Measurements from ENCODE around the gene SPEG. TPM values are rescaled to one million over a fixed set of nuclear protein-coding genes. Genes with fewer than 3 reads are reported as not detected.
A peak's percentile ranks its signal among the peaks of the same experiment; 100 is the strongest.

Gene SPEG
- total and polyA plus RNA-seq, 7 donors = 6.0 to 321 (median 123) TPM

DNA sequence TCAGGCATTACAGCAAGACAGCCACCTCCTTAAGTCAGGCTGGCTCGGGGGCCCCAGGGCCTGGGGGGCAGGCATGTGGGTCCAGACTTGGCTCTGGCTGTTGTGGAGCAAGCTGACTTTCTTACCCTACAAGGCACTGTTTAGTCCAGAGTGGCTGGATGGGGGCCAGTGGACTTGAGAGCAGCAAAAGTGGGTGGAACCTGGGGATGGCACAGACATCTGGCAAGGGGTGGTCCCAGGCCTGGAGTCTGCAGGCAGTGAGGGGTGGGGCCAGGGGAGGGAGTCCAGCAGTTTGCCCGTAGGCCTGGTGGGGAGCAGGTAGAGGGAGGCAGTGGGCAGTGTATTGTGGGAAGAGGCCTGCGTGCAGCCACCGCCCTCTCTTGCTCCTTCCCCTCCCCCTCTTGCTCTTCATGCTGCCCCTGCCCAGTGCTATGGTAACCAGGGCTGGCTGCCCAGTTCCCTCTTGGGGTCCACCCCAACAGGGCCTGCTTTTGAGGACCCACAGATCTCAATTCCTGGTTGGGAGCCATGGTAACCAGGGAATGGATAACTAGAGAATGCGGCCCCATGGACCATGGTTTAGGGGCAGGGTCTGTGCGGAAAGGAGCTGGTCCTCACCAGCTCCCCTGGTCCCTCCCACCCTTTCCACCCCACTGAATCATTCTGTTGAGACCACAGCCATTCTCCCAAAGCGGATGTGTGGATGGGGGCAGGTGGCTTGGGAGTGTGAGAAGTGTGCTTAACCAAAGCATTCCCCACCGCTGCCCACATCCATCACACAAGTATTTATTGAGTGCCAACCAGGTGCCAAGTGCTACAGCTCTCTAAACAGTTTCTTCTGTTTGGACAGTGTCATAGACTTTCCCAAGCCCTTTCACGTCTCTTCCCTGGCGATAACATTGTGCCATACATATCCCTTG is 19.3 kb downstream of the SPEG start:
- TF ChIP-seq POLR2A (IDR thresholded peaks at IDR 0.05) (no peak), EP300 (IDR thresholded peaks at IDR 0.05) (peak; percentile 63 to 88 (median 78)), POLR2AphosphoS5 (IDR thresholded peaks at IDR 0.05) (peak; percentile 69 to 80 (median 70))
- TF ChIP-seq, protein P1, sequence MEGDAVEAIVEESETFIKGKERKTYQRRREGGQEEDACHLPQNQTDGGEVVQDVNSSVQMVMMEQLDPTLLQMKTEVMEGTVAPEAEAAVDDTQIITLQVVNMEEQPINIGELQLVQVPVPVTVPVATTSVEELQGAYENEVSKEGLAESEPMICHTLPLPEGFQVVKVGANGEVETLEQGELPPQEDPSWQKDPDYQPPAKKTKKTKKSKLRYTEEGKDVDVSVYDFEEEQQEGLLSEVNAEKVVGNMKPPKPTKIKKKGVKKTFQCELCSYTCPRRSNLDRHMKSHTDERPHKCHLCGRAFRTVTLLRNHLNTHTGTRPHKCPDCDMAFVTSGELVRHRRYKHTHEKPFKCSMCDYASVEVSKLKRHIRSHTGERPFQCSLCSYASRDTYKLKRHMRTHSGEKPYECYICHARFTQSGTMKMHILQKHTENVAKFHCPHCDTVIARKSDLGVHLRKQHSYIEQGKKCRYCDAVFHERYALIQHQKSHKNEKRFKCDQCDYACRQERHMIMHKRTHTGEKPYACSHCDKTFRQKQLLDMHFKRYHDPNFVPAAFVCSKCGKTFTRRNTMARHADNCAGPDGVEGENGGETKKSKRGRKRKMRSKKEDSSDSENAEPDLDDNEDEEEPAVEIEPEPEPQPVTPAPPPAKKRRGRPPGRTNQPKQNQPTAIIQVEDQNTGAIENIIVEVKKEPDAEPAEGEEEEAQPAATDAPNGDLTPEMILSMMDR (IDR thresholded peaks at IDR 0.05) = no peak
- WGBS, 2 donors = 81 to 83% methylated on average over 10 of the region's 10 CpGs
- Histone ChIP-seq H3K36me3 (peaks cover 0 to 42% (median 6%) of the 10 kb centered on the region in 4 donors), H3K4me1 (peaks cover 0 to 99% (median 85%) of the 10 kb centered on the region in 4 donors), H3K27ac (peak overlapping the region; percentile 96 to 99 (median 99)), H3K9me3 (no peaks in the 10 kb centered on the region), H3K27me3 (peaks cover 0 to 2% (median 0%) of the 10 kb centered on the region in 3 donors), H3K4me3 (peak overlapping the region in 3 of 4 donors; percentile 2 to 26 (median 19))
- DNase-seq = peak; percentile 100
- intact Hi-C loops (cut with DNase I) = loop anchor here (2.0 to 5.0 kb wide), 2 partner anchors 43 to 47 kb away; a partner anchor contains a TSS

DNA sequence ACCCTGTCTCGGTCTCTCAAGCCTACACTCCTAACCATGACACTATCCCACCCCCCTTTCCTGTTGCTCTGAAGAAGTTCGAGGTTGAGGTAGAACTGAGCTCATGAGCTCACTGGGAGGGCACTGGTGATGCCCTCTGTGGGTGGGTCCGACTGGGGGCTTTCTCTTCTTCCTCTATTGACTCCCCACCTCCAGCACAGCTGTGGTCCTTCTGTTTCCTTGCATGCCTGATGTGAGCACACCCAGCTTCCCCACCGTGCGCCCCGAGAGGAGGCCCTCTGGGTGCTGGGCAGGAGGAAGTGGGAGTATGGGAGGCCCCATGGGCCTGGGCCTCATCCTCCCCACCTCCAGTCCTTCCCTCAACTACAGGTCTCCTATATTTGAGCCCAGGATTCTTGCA is 20.9 kb downstream of the SPEG start:
- Histone ChIP-seq H3K36me3 (peaks cover 0 to 33% (median 6%) of the 10 kb centered on the region in 4 donors), H3K4me1 (peaks cover 0 to 99% (median 86%) of the 10 kb centered on the region in 4 donors), H3K4me3 (no peak overlapping the region), H3K27me3 (no peaks in the 10 kb centered on the region), H3K27ac (peak overlapping the region; percentile 96 to 99 (median 99)), H3K9me3 (no peaks in the 10 kb centered on the region)
- no peak for DNase-seq
- intact Hi-C loops (cut with DNase I) = no loop called here
- WGBS, 2 donors = 71 to 90% methylated on average over 6 of the region's 6 CpGs
- TF ChIP-seq EP300 (IDR thresholded peaks at IDR 0.05) (no peak), POLR2A (IDR thresholded peaks at IDR 0.05) (no peak), POLR2AphosphoS5 (IDR thresholded peaks at IDR 0.05) (no peak)

DNA sequence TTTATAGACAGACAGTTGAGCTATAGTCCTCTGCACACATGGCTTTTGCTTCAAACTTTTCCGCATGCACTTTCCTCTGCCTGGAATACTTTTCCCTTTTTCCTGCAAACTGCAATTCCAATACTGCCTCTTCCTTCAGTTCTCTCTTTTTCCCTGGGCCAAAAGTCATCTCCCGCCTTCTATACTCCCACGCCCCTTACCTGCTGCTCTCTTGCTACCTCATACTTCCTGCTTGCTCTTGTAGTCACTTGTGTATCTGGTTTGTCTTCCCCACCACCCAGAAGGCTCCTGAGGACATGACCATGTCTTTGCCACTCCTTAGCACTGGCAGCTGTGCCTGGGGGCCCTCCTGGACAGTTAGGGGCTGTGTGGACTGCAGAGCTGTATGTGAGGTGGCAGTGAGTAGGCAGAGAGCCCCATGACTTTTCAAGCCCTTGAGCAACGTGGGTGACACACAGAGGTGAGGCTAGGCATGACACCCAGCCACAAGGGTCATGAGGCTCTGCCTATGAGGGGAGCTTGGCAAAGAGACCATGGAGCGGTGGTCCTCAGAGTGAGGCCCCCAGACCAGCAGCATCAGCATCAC is 23.2 kb downstream of the SPEG start:
- intact Hi-C loops (cut with DNase I) = no loop called here
- H3K4me3 ChIP-seq = no peak overlapping the region
- no peaks in the 10 kb centered on the region for H3K27me3 ChIP-seq
- 38 to 62% methylated on average over 5 of the region's 5 CpGs for WGBS, 2 donors
- H3K4me1 ChIP-seq = peaks cover 0 to 98% (median 86%) of the 10 kb centered on the region in 4 donors
- no peak for DNase-seq
- no peak for TF ChIP-seq POLR2A (IDR thresholded peaks at IDR 0.05)
- TF ChIP-seq POLR2AphosphoS5 (IDR thresholded peaks at IDR 0.05) = peak in 2 of 4 donors; percentile 11 to 13
- peaks cover 0 to 43% (median 9%) of the 10 kb centered on the region in 4 donors for H3K36me3 ChIP-seq
- H3K27ac ChIP-seq = peak overlapping the region; percentile 96 to 99 (median 99)
- H3K9me3 ChIP-seq = no peaks in the 10 kb centered on the region

DNA sequence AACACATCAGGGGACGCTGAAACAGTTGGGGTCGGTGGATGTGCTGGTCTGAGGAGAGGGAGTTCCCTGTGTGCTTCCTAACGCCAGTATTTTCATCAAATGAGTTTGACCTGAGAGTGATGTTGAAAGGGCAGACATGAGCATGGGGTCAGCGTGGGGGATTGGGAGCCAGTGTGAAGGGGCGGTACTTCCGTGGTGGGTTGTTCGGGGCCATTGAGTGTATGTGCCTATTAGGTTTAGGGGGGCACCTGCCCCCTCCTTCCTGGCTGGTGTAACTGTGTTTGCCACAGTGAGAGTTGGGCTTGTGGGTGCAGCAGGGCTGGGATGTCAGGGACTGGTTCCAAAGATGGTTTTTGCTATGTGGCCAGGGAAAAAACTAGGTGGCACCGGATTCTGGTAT is 24.4 kb downstream of the SPEG start:
- intact Hi-C loops (cut with DNase I) = no loop called here
- H3K4me3 ChIP-seq = no peak overlapping the region
- peaks cover 0 to 98% (median 88%) of the 10 kb centered on the region in 4 donors for H3K4me1 ChIP-seq
- peaks cover 0 to 51% (median 10%) of the 10 kb centered on the region in 4 donors for H3K36me3 ChIP-seq
- H3K9me3 ChIP-seq = no peaks in the 10 kb centered on the region
- TF ChIP-seq, protein P1 (IDR thresholded peaks at IDR 0.05) = no peak
- no peak for TF ChIP-seq POLR2A (IDR thresholded peaks at IDR 0.05)
- TF ChIP-seq POLR2AphosphoS5 (IDR thresholded peaks at IDR 0.05) = no peak
- TF ChIP-seq EP300 (IDR thresholded peaks at IDR 0.05) = no peak
- WGBS, 2 donors = 88 to 91% methylated on average over 8 of the region's 8 CpGs
- H3K27me3 ChIP-seq = no peaks in the 10 kb centered on the region
- peak overlapping the region; percentile 96 to 99 (median 99) for H3K27ac ChIP-seq
- no peak for DNase-seq

DNA sequence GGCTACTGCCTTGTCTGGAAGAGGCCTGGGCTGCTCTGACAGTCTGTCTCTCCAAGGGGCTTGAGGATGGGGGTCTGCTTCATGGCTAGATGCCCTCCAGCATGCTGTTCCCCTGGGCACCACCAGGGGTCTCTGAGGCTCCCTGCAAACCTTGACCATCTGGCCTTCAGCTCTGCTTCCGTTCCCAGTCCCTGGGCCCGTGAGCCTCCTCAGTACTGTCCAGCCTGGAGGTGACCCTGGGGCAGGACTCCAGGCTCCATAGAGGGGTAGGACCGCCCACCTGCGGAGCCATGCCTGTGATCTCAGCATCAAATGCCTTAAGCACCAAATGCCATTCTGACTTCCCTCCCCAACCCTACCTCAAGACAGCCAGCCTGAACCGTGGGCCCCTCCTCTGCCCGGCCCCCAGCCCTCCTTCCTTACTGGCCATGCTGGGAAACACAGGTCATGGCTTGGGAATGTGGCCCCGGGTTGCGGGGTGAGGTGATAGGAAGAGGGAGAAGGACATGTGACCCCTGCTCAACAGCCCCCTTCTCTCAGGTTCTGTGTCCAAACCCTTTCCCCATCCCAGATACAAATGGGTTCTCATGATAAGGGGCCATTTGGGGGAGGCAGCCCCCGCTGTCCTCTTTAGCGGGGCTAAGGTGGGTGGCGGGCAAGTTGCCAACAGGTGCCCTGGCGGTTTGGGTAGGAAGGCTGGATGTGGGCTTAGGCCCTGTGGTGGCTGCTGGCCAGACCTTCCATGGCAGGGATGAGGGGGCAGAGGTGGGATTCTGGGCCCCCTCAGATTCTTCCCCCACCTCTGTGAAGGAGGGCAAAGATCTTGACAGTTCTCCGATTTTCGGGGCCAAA is 25.0 kb downstream of the SPEG start:
- TF ChIP-seq EP300 (IDR thresholded peaks at IDR 0.05) (no peak), POLR2AphosphoS5 (IDR thresholded peaks at IDR 0.05) (peak in 2 of 4 donors; percentile 18 to 53), POLR2A (IDR thresholded peaks at IDR 0.05) (no peak)
- TF ChIP-seq, protein P1 (IDR thresholded peaks at IDR 0.05) = peak; percentile 72 to 92 (median 89)
- H3K27ac ChIP-seq = peak overlapping the region; percentile 96 to 99 (median 99)
- WGBS, 2 donors = 52 to 59% methylated on average over 14 of the region's 14 CpGs
- peaks cover 0 to 98% (median 88%) of the 10 kb centered on the region in 4 donors for H3K4me1 ChIP-seq
- H3K36me3 ChIP-seq = peaks cover 0 to 58% (median 15%) of the 10 kb centered on the region in 4 donors
- DNase-seq = peak; percentile 88
- intact Hi-C loops (cut with DNase I) = loop anchor here (2.0 kb wide), 1 partner anchor 37 kb away; a partner anchor contains a TSS
- H3K27me3 ChIP-seq = no peaks in the 10 kb centered on the region
- peak overlapping the region in 2 of 4 donors; percentile 42 to 46 for H3K4me3 ChIP-seq
- no peaks in the 10 kb centered on the region for H3K9me3 ChIP-seq

Data from sigmoid colon (tissue), 7 donors.